Kidney (tissue), 14 donors: ENCODE measurements around the gene NR3C1. TPM values are rescaled to one million over a fixed set of nuclear protein-coding genes. Genes with fewer than 3 reads are reported as not detected.

Experiments used
- DNase-seq, 5 donors: peaks; one replicate each; pipeline ENCODE4 v3.0.0-alpha.2; 2013 to 2020
- FAIRE-seq: peaks from 2 replicates; lab custom pipeline; 2012; peaks lifted over from hg19 to GRCh38; lab: Jason Lieb, UNC
- H3K27ac ChIP-seq, 2 donors: one replicate each; pipeline ENCODE4 v1.7.0; 2013; ENCODE audit warnings: low read depth in 2 of 2, low read length in 2 of 2, inconsistent platforms in 1 of 2
- H3K27me3 ChIP-seq: one replicate; pipeline ENCODE4 v1.7.1; 2013; ENCODE audit warnings: low read length, inconsistent platforms; ENCODE audit not compliant: control insufficient read depth, insufficient read depth
- H3K36me3 ChIP-seq, 3 donors: one replicate each; pipeline versions ENCODE4 v1.7.0 to v1.7.1; 2013; ENCODE audit warnings: low read length in 3 of 3, control low read depth in 1 of 3, inconsistent platforms in 1 of 3; ENCODE audit not compliant: insufficient read depth in 3 of 3, control insufficient read depth in 2 of 3
- H3K4me1 ChIP-seq, 3 donors: one replicate each; pipeline versions ENCODE4 v1.7.0 to v1.7.1; 2013; ENCODE audit warnings: low read length in 3 of 3, inconsistent platforms in 1 of 3, low read depth in 1 of 3; ENCODE audit not compliant: control insufficient read depth in 2 of 3, insufficient read depth in 2 of 3
- H3K4me3 ChIP-seq, 3 donors: one replicate each; pipeline versions ENCODE4 v1.7.0 to v1.8.1; 2013; ENCODE audit warnings: low read length in 3 of 3, control low read depth in 1 of 3, inconsistent platforms in 1 of 3
- H3K9ac ChIP-seq, 3 donors: one replicate each; pipeline versions ENCODE4 v1.7.0 to v1.7.1; 2013; ENCODE audit warnings: low read length in 3 of 3, control low read depth in 1 of 3, inconsistent platforms in 1 of 3
- H3K9me3 ChIP-seq, 3 donors: one replicate each; pipeline versions ENCODE4 v1.7.0 to v1.7.1; 2013; ENCODE audit warnings: low read length in 3 of 3, control low read depth in 1 of 3, inconsistent platforms in 1 of 3; ENCODE audit not compliant: control insufficient read depth in 2 of 3, insufficient read depth in 1 of 3
- CTCF ChIP-seq: IDR thresholded peaks from 3 replicates; pipeline ENCODE4 v1.5.1; 2012; ENCODE audit warnings: mild to moderate bottlenecking, moderate library complexity, borderline replicate concordance; ENCODE audit not compliant: insufficient read depth; ENCODE audit errors: extremely low read depth
- intact Hi-C: fragments of 100-400 bp; cut with DNase I; formaldehyde crosslinking; loops from one replicate; pipeline ENCODE4 v1.11.1; 2022
- polyA plus RNA-seq: library from polyadenylated mRNA; stranded (reverse); fragments of 350-450 nt; fragmentation: Illumina TruSeq; extraction: RNeasy Lipid Tissue Mini Kit (QIAGEN cat#74804); gene quantifications from one replicate; pipeline ENCODE4 v1.2.3, GENCODE V29; 2014; ENCODE audit warnings: low read depth, low replicate concordance; ENCODE audit not compliant: insufficient read depth
- total RNA-seq: library from RNA; stranded (reverse); fragmentation: NEBNext Ultra II Directional; extraction: Animal tissue kit (Norgen Biotek cat#: 25700); gene quantifications from one replicate; pipeline ENCODE4 v1.2.1, GENCODE V29; 2021
- donor health status: control.
- donor health status: control.
- donor health status: control.
- donor health status: control.
- donor health status: control.
- donor health status: DM: yes; HTN: yes; CAD: no.
- donor health status: Normal renal cell carcinoma (clear cell type).

The NR3C1 gene
- total and polyA plus RNA-seq, 2 donors from 2014 or later: 23.4 to 69.0 TPM

DNA sequence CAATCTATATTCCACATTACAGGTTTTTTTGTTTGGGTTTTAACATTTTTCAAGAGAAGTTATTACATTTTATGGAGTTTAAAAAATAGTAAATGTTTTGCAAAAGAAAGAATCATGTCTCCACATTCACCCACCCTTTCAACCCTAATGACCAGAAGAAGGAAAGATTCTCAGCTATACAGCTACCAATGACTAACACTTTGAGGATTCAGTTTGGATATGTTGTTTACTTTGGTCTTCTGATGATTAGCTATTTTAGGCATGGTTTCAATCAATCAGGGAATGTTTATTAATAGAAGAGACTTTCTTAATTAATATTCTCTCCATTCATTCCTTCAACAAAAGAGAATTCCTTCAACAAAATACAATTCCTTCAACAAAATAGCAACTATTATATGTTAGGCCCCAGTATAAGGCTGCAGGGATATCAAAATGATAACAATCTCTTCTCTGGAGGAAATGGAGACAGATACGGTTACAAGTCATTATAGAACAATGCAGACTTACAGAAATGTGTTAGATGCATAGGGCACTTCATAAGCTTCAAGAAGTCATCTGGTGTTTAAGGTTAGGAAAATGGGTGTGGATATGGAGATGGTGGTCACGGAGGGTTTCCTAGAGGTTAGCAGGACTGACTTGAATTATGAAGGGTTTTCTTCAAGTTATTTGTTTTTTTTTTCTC, 9.3 kb upstream of the NR3C1 start:
- no peaks in the 10 kb centered on the region for H3K36me3 ChIP-seq
- H3K9ac ChIP-seq: no peak overlapping the region
- FAIRE-seq (no peak), DNase-seq (no peak)
- no peak overlapping the region for H3K4me3 ChIP-seq
- intact Hi-C loops: no loop called here
- no peak overlapping the region for H3K27ac ChIP-seq
- H3K27me3 ChIP-seq: no peaks in the 10 kb centered on the region
- TF ChIP-seq CTCF: no peak
- H3K9me3 ChIP-seq: no peaks in the 10 kb centered on the region
- H3K4me1 ChIP-seq: peaks cover 0 to 9% (median under 1%) of the 10 kb centered on the region in 3 donors

GRCh38 chr5:143409926-143410325, 6.4 kb upstream of the NR3C1 start:
- Histone ChIP-seq H3K36me3 (no peaks in the 10 kb centered on the region), H3K9ac (no peak overlapping the region), H3K4me3 (no peak overlapping the region), H3K27ac (no peak overlapping the region), H3K27me3 (no peaks in the 10 kb centered on the region), H3K4me1 (peaks cover 0 to 3% (median 0%) of the 10 kb centered on the region in 3 donors), H3K9me3 (no peaks in the 10 kb centered on the region)
- FAIRE-seq (no peak), DNase-seq (no peak)
- intact Hi-C loops: no loop called here
- TF ChIP-seq CTCF: no peak

DNA sequence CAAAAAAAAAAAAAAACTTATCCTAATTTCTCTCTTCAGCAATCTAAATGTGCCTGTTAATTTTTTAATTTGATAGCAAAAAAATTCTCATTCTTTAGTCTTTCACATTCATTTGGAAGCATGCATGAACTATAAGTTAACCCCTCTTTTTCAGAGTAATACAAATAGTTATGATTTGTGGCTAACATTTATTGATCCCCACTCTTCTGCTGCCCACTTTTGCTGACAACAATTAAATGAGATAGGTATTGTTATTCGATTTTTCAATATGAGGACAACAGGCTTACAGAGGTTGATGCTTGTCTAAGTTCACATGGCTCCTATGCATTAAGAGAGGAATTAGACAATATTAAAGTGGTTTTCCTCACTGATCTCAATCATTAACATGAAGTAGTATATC, 2.9 kb upstream of the NR3C1 start:
- Histone ChIP-seq H3K27ac (no peak overlapping the region), H3K36me3 (no peaks in the 10 kb centered on the region), H3K4me1 (peaks cover 0 to 3% (median 0%) of the 10 kb centered on the region in 3 donors), H3K4me3 (no peak overlapping the region), H3K9ac (no peak overlapping the region), H3K9me3 (no peaks in the 10 kb centered on the region), H3K27me3 (peaks cover 4% of the 10 kb centered on the region)
- DNase-seq: no peak
- intact Hi-C loops: no loop called here
- FAIRE-seq: no peak
- TF ChIP-seq CTCF: no peak

- no peak for FAIRE-seq
- TF ChIP-seq CTCF: no peak
Measured at GRCh38 chr5:143405849-143406098, 2.3 kb upstream of the NR3C1 start.

More at GRCh38 chr5:143405849-143406098, 2.3 kb upstream of the NR3C1 start:
- no peaks in the 10 kb centered on the region for H3K9me3 ChIP-seq
- DNase-seq: no peak
- no peaks in the 10 kb centered on the region for H3K36me3 ChIP-seq
- H3K4me1 ChIP-seq: peaks cover 0 to 3% (median 0%) of the 10 kb centered on the region in 3 donors
- H3K27ac ChIP-seq: peak overlapping the region; percentile 96 to 99
- peak overlapping the region; percentile 86 to 90 (median 89) for H3K4me3 ChIP-seq
- peaks cover 4% of the 10 kb centered on the region for H3K27me3 ChIP-seq
- H3K9ac ChIP-seq: peak overlapping the region in 2 of 3 donors; percentile 57 to 87
- intact Hi-C loops: no loop called here
